NCI-H2196 (cell line): ENCODE data around the gene RNASE11.

Experiments
- DNase-seq: peaks from one replicate; lab custom pipeline; 2025; ENCODE audit not compliant: unreplicated experiment; lab: John Stamatoyannopoulos, UW

RNASE11 gene

DNA sequence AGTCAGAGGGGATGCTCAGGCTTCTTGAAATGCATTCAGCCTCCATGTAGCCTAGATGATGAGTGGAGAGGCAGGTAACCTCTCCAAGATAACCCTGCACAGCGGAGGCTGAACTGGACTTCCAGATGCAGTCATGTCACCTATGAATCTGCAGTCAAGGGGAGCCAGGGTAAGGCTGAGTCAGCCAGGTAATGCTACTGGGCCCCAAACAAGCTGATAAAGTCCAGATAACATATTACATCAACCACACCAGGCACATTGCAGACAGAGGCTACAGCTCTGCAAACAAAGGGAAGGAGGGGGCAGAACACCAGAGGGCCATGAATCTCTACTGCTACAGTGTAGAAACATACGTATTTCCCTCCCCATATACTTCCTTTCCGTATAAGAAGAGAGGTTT lies 40.9 kb downstream of the RNASE11 start:
- no peak for DNase-seq

GRCh38 chr14:20539906-20540305 lies 47.9 kb downstream of the RNASE11 start:
- no peak for DNase-seq
